Gastrocnemius medialis (tissue), 4 donors: ENCODE results near the gene EVA1C. TPM values are rescaled to one million over a fixed set of nuclear protein-coding genes. Genes with fewer than 3 reads are reported as not detected.
A peak's percentile ranks its signal among the peaks of the same experiment; 100 is the strongest.

Experiments
- ATAC-seq, 2 donors: fragments of 150-250 bp; one replicate each; pipeline ENCODE4 v1.9.1; 2016
- DNase-seq, 2 donors: peaks; one replicate each; pipeline ENCODE4 v3.0.0-alpha.2; 2019
- H3K27ac ChIP-seq, 4 donors: fragments of 200-600 bp; sonication (generic); 1 replicate in 1 of 4; 2 replicates in 3 of 4; pipeline ENCODE4 v1.5.1; 2016 to 2018; ENCODE audit warnings: mild to moderate bottlenecking in 2 of 4, moderate library complexity in 1 of 4
- H3K27me3 ChIP-seq, 3 donors: fragments of 200-600 bp; sonication (generic) in 2 of 3; 1 replicate in 1 of 3; 2 replicates in 2 of 3; pipeline versions ENCODE4 v1.5.1 to v1.6.0; 2016 to 2019; ENCODE audit warnings: mild to moderate bottlenecking in 1 of 3, moderate library complexity in 1 of 3
- H3K36me3 ChIP-seq, 2 donors: fragments of 200-600 bp; sonication (generic) in 1 of 2; one replicate each; pipeline ENCODE4 v1.5.1; 2017 to 2018
- H3K4me1 ChIP-seq, 2 donors: fragments of 200-600 bp; sonication (generic) in 1 of 2; one replicate each; pipeline ENCODE4 v1.5.1; 2016 to 2017; ENCODE audit warnings: mild to moderate bottlenecking in 2 of 2
- H3K4me3 ChIP-seq, 4 donors: fragments of 200-600 bp; sonication (generic) in 3 of 4; 1 replicate in 1 of 4; 2 replicates in 3 of 4; pipeline ENCODE4 v1.5.1; 2016 to 2019; ENCODE audit warnings: mild to moderate bottlenecking in 2 of 4
- H3K9me3 ChIP-seq, 3 donors: fragments of 200-600 bp; sonication (generic) in 2 of 3; 1 replicate in 1 of 3; 2 replicates in 2 of 3; pipeline ENCODE4 v1.5.1; 2016 to 2019
- POLR2A ChIP-seq, 2 donors: fragments of 450-650 bp; IDR thresholded peaks; one replicate each; pipeline ENCODE4 v1.6.1; 2017; ENCODE audit warnings: antibody characterized with exemption in 2 of 2, mild to moderate bottlenecking in 2 of 2, moderate library complexity in 2 of 2
- in situ Hi-C, 4 donors: fragments of 200-750 bp; cut with MboI; loops; one replicate each; pipeline versions ENCODE4 v1.15.0 to v1.8.0; 2017; ENCODE audit warnings: low sequenced_read_pairs in 4 of 4
- intact Hi-C: fragments of 100-400 bp; cut with DNase I; formaldehyde crosslinking; loops from one replicate; pipeline ENCODE4 v1.15.1; 2023; ENCODE audit warnings: low total_unique reads
- total RNA-seq, 4 donors: library from RNA; depleted of rRNA; stranded (reverse); fragments of >200 nt; gene quantifications; one replicate each; pipeline versions ENCODE4 v1.1.0 to v1.2.3, GENCODE V29; 2016
- TF ChIP-seq, protein P1 (sequence below), 5 experiments: fragments of 450-650 bp in 3 of 5; fragments of 200-600 bp in 2 of 5; sonication (generic) in 2 of 5; IDR thresholded peaks in 4 of 5; conservative IDR thresholded peaks in 1 of 5; 1 replicate in 4 of 5; 2 replicates in 1 of 5; pipeline ENCODE4 v1.5.1; 2016 to 2019; ENCODE audit warnings: antibody characterized with exemption in 5 of 5, mild to moderate bottlenecking in 3 of 5, moderate library complexity in 3 of 5

EVA1C gene
- total RNA-seq, 4 donors from 2014 or later: 9.2 to 15.8 (median 12.1) TPM

DNA sequence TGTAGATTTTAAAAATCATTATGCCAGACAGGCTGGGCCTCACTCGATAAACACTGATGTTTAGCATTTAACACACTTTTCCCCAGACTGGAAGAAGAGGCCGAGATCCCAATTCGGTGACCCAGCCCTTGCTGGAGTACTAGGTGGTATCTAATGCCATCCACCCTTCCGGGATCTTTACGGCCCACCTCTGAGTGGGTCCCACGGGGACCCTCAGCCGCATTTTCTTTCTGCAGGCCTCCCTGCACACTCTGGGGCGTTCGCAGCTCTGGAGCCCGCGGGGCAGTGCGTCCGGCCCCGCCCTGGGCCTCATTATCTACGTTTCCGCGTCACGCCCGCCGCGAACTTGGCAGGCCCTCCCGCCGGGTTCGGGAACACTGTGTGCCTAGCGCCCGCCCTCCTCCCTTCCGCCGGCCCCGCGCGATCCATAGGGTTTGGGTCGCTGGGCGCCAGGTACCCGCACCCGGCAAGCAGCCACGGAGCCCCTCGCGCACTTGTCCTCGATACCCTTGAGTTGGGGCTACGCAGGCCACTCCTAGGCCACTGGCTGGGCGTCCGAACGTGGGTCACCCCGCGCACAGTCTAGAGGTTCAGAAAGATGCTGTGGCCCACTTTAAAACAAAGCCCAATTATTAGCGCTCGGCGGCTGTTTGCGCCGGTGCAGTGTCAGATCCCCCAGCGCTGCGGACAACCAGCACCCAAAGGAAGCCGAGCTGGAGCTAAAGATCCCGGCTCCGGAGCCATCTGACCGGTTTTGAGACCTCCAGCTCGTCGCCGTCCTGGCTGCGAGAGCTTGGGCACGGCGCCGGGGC is 950 bp upstream of the EVA1C start:
- ATAC-seq: peak; percentile 68 to 77
- intact Hi-C loops: loop anchor here (1.0 to 5.0 kb wide), 5 partner anchors 18 to 201 kb away; partner anchors contain the start of genes CFAP298 and URB1
- H3K4me3 ChIP-seq: peak overlapping the region; percentile 79 to 92 (median 89)
- H3K9me3 ChIP-seq: no peaks in the 10 kb centered on the region
- no peaks in the 10 kb centered on the region for H3K36me3 ChIP-seq
- H3K27me3 ChIP-seq: no peaks in the 10 kb centered on the region
- in situ Hi-C loops: no loop called here
- TF ChIP-seq, protein P1, sequence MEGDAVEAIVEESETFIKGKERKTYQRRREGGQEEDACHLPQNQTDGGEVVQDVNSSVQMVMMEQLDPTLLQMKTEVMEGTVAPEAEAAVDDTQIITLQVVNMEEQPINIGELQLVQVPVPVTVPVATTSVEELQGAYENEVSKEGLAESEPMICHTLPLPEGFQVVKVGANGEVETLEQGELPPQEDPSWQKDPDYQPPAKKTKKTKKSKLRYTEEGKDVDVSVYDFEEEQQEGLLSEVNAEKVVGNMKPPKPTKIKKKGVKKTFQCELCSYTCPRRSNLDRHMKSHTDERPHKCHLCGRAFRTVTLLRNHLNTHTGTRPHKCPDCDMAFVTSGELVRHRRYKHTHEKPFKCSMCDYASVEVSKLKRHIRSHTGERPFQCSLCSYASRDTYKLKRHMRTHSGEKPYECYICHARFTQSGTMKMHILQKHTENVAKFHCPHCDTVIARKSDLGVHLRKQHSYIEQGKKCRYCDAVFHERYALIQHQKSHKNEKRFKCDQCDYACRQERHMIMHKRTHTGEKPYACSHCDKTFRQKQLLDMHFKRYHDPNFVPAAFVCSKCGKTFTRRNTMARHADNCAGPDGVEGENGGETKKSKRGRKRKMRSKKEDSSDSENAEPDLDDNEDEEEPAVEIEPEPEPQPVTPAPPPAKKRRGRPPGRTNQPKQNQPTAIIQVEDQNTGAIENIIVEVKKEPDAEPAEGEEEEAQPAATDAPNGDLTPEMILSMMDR (IDR thresholded peaks at IDR 0.05 in 4 of 5, conservative IDR thresholded peaks at IDR 0.05 in 1 of 5): no peak
- TF ChIP-seq POLR2A (IDR thresholded peaks at IDR 0.05): peak; percentile 66 to 78
- H3K4me1 ChIP-seq: peaks cover 0 to 9% of the 10 kb centered on the region in 2 donors
- DNase-seq: peak; percentile 74 to 83
- peak overlapping the region; percentile 85 to 96 (median 94) for H3K27ac ChIP-seq

GRCh38 chr21:32413015-32413504 is 554 bp downstream of the EVA1C start:
- Histone ChIP-seq H3K36me3 (no peaks in the 10 kb centered on the region), H3K4me1 (peaks cover 0 to 9% of the 10 kb centered on the region in 2 donors), H3K27ac (peak overlapping the region; percentile 85 to 96 (median 94)), H3K27me3 (no peaks in the 10 kb centered on the region), H3K4me3 (peak overlapping the region; percentile 79 to 92 (median 89)), H3K9me3 (no peaks in the 10 kb centered on the region)
- intact Hi-C loops: loop anchor here (2.0 to 5.0 kb wide), 4 partner anchors 44 to 199 kb away; partner anchors contain the start of gene CFAP298
- in situ Hi-C loops: no loop called here
- ATAC-seq (peak; percentile 13 to 15), DNase-seq (peak in 1 of 2 donors; percentile 29)
- TF ChIP-seq, protein P1 (IDR thresholded peaks at IDR 0.05 in 4 of 5, conservative IDR thresholded peaks at IDR 0.05 in 1 of 5): no peak
- TF ChIP-seq POLR2A (IDR thresholded peaks at IDR 0.05): no peak

DNA sequence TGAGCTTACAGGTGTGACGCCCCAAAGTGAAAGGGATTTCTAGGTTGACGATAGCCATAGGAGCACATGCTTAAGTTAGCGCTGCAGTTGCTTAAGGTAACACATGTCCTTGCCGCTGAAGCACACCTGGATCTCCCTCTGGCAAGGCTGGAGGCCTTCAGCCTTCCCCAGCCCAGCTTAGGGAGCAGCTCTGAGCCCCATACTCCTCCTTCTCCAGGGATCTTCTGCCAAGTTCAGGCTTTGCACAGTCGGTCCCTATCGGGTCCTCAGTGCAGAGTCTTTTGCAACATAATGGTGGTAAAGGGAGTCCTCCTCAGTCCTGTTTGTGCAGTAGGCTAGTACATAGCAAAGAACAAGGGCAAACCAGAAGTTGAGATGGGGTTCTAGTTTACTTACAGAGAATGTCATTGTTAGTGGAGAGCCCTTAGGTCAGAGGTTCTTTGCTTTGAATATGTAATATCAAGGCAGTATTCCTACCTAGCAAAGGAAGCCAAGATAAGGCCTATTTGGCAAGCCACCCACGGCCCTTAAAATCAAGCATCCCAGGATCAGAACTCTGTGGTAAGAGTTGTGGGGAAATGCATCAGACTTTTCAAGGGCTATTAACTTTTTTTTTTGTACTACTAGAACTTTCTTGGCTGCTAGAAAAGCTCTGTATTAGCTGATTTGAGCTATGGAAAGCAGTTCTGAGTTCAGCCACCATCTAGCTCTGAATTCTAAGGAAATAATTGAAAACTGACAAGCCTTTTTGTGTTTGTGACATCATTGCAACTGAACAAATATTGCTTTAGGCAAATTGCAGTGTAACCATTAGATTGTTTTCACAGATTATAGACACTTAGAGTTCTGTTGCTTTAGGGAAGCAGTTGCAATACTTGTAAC is 1.4 kb downstream of the EVA1C start:
- ATAC-seq (no peak), DNase-seq (no peak)
- in situ Hi-C loops: no loop called here
- intact Hi-C loops: loop anchor here (2.0 to 5.0 kb wide), 4 partner anchors 43 to 198 kb away; partner anchors contain the start of gene CFAP298
- H3K27me3 ChIP-seq: no peaks in the 10 kb centered on the region
- H3K4me1 ChIP-seq: peaks cover 0 to 9% of the 10 kb centered on the region in 2 donors
- peak overlapping the region; percentile 85 to 96 (median 94) for H3K27ac ChIP-seq
- no peaks in the 10 kb centered on the region for H3K9me3 ChIP-seq
- H3K36me3 ChIP-seq: no peaks in the 10 kb centered on the region
- TF ChIP-seq, protein P1 (IDR thresholded peaks at IDR 0.05 in 4 of 5, conservative IDR thresholded peaks at IDR 0.05 in 1 of 5): no peak
- TF ChIP-seq POLR2A (IDR thresholded peaks at IDR 0.05): no peak
- H3K4me3 ChIP-seq: peak overlapping the region; percentile 79 to 92 (median 89)

GRCh38 chr21:32414579-32415358 is 2.3 kb downstream of the EVA1C start:
- intact Hi-C loops: loop anchor here (5.0 kb wide), 2 partner anchors 108 to 198 kb away; partner anchors contain the start of gene CFAP298

More at GRCh38 chr21:32414579-32415358, 2.3 kb downstream of the EVA1C start:
- no peak for TF ChIP-seq POLR2A (IDR thresholded peaks at IDR 0.05)
- TF ChIP-seq, protein P1 (IDR thresholded peaks at IDR 0.05 in 4 of 5, conservative IDR thresholded peaks at IDR 0.05 in 1 of 5): no peak
- Histone ChIP-seq H3K27ac (peak overlapping the region; percentile 85 to 96 (median 94)), H3K36me3 (no peaks in the 10 kb centered on the region), H3K27me3 (no peaks in the 10 kb centered on the region), H3K9me3 (no peaks in the 10 kb centered on the region), H3K4me1 (peaks cover 0 to 9% of the 10 kb centered on the region in 2 donors), H3K4me3 (peak overlapping the region in 2 of 4 donors; percentile 91 to 92)
- DNase-seq (no peak), ATAC-seq (no peak)
- in situ Hi-C loops: no loop called here
